SK-N-SH (cell line): Measurements from ENCODE around the gene DENND2A. TPM values are rescaled to one million over a fixed set of nuclear protein-coding genes. Genes with fewer than 3 reads are reported as not detected.

ENCODE experiments used
- CTCF ChIA-PET: fragments of 300-600, 350-600 bp; formaldehyde crosslinking; extraction: SDS; loops from one replicate; lab custom pipeline; 2021; lab: Yijun Ruan, JAX
- POLR2A ChIA-PET: fragments of 350-600 bp; sonication (Branson Sonifier 250); formaldehyde crosslinking; extraction: SDS; loops from one replicate; lab custom pipeline; 2020; ENCODE audit warnings: antibody characterized with exemption, inconsistent platforms; lab: Yijun Ruan, JAX
- DNase-seq: peaks from one replicate; pipeline ENCODE4 v3.0.0; 2012
- H2AFZ ChIP-seq: fragments of 200-600 bp; sonication (generic); 2 replicates; pipeline ENCODE4 v1.8.1; 2016; ENCODE audit warnings: antibody characterized with exemption, mild to moderate bottlenecking, low read depth
- H3F3A ChIP-seq: fragments of 200-600 bp; sonication (generic); replicated peaks from 2 replicates; pipeline ENCODE3; 2016; ENCODE audit warnings: antibody characterized with exemption, mild to moderate bottlenecking; ENCODE audit not compliant: insufficient read depth
- H3K27ac ChIP-seq, 2 experiments: fragments of 200-500 bp in 1 of 2; fragments of 200-600 bp in 1 of 2; sonication (Bioruptor generic) in 1 of 2; sonication (generic), shearing (Covaris generic) in 1 of 2; 2 replicates each; pipeline versions ENCODE4 v1.5.1 to v1.6.1; 2014 to 2016; ENCODE audit warnings: low read depth in 2 of 2, inconsistent platforms in 1 of 2, low read length in 1 of 2, mild to moderate bottlenecking in 1 of 2, mixed read lengths in 1 of 2
- H3K27me3 ChIP-seq: fragments of 200-600 bp; sonication (generic), shearing (Covaris generic); 2 replicates; pipeline ENCODE4 v1.6.1; 2016; ENCODE audit warnings: mixed run types; ENCODE audit not compliant: insufficient read depth
- H3K36me3 ChIP-seq, 2 experiments: fragments of 200-500 bp in 1 of 2; fragments of 200-600 bp in 1 of 2; sonication (Bioruptor generic) in 1 of 2; sonication (generic) in 1 of 2; replicated peaks in 1 of 2; 2 replicates each; pipeline versions ENCODE3 to v1.5.1; 2014 to 2016; ENCODE audit warnings: low read length in 1 of 2, mild to moderate bottlenecking in 1 of 2; ENCODE audit not compliant: insufficient read depth in 2 of 2, control insufficient read depth in 1 of 2
- H3K4me1 ChIP-seq, 2 experiments: fragments of 200-500 bp in 1 of 2; fragments of 200-600 bp in 1 of 2; sonication (Bioruptor generic) in 1 of 2; sonication (generic), shearing (Covaris generic) in 1 of 2; 2 replicates each; pipeline versions ENCODE4 v1.5.1 to v1.6.1; 2014 to 2016; ENCODE audit warnings: low read depth in 1 of 2, low read length in 1 of 2, mixed run types in 1 of 2; ENCODE audit not compliant: insufficient read depth in 2 of 2, control insufficient read depth in 1 of 2
- H3K4me2 ChIP-seq: fragments of 200-600 bp; sonication (generic), shearing (Covaris generic); 2 replicates; pipeline ENCODE4 v1.6.1; 2017; ENCODE audit warnings: mixed run types
- H3K4me3 ChIP-seq, 2 experiments: fragments of 200-500 bp in 1 of 2; fragments of 200-600 bp in 1 of 2; sonication (Bioruptor generic) in 1 of 2; sonication (generic), shearing (Covaris generic) in 1 of 2; 2 replicates each; pipeline versions ENCODE4 v1.5.1 to v1.8.1; 2014 to 2016; ENCODE audit warnings: low read depth in 2 of 2, inconsistent platforms in 1 of 2, low read length in 1 of 2, mild to moderate bottlenecking in 1 of 2, mixed read lengths in 1 of 2, moderate library complexity in 1 of 2
- H3K79me2 ChIP-seq: fragments of 200-600 bp; sonication (generic); 2 replicates; pipeline ENCODE4 v1.8.1; 2017; ENCODE audit warnings: mild to moderate bottlenecking; ENCODE audit not compliant: insufficient read depth
- H3K9ac ChIP-seq: fragments of 200-600 bp; sonication (generic); 2 replicates; pipeline ENCODE4 v1.6.1; 2017; ENCODE audit warnings: mixed run types
- H3K9me2 ChIP-seq: fragments of 200-600 bp; sonication (generic); 2 replicates; pipeline ENCODE4 v1.6.1; 2017; ENCODE audit warnings: mixed run types
- H3K9me3 ChIP-seq: fragments of 200-600 bp; sonication (generic); 2 replicates; pipeline ENCODE4 v1.6.1; 2017; ENCODE audit warnings: mixed run types, mild to moderate bottlenecking, moderate library complexity
- H4K20me1 ChIP-seq: fragments of 200-600 bp; sonication (generic); 2 replicates; pipeline ENCODE4 v1.6.1; 2017; ENCODE audit warnings: mild to moderate bottlenecking, mixed run types; ENCODE audit not compliant: insufficient read depth
- CTCF ChIP-seq: fragments of 200-600 bp; sonication (generic); IDR thresholded peaks from 2 replicates; pipeline ENCODE4 v1.6.1; 2017; ENCODE audit warnings: antibody characterized with exemption, mild to moderate bottlenecking, moderate library complexity
- EP300 ChIP-seq, 2 experiments: IDR thresholded peaks; 2 replicates each; pipeline versions ENCODE4 v1.4.0 to v1.6.1; 2012; ENCODE audit warnings: borderline replicate concordance in 1 of 2, low read depth in 1 of 2, low read length in 1 of 2
- EZH2phosphoT487 ChIP-seq: fragments of 200-600 bp; sonication (generic); IDR thresholded peaks from 2 replicates; pipeline ENCODE4 v1.6.1; 2017; ENCODE audit warnings: low read depth, mixed run types, mild to moderate bottlenecking, antibody characterized with exemption, moderate library complexity, borderline replicate concordance
- FOXM1 ChIP-seq: IDR thresholded peaks from 2 replicates; pipeline ENCODE4 v1.4.0; 2012; ENCODE audit warnings: low read depth, mild to moderate bottlenecking
- GATA2 ChIP-seq: sonication (generic); formaldehyde crosslinking; IDR thresholded peaks from 2 replicates; pipeline ENCODE4 v1.5.0; 2020; ENCODE audit warnings: mild to moderate bottlenecking, missing genetic modification reagents
- IRF3 ChIP-seq: fragments of 150-350 bp; IDR thresholded peaks from 2 replicates; pipeline ENCODE4 v1.6.1; 2016; ENCODE audit warnings: mild to moderate bottlenecking, low read depth, low read length
- JUND ChIP-seq: IDR thresholded peaks from 2 replicates; pipeline ENCODE4 v1.4.0; 2012
- NRF1 ChIP-seq: IDR thresholded peaks from 2 replicates; pipeline ENCODE4 v1.6.1; 2012; ENCODE audit warnings: low read depth, mild to moderate bottlenecking, low read length
- REST ChIP-seq: IDR thresholded peaks from 2 replicates; pipeline ENCODE4 v1.6.1; 2012; ENCODE audit warnings: mild to moderate bottlenecking, low read depth, low read length, moderate library complexity
- RFX5 ChIP-seq: IDR thresholded peaks from 2 replicates; pipeline ENCODE4 v1.6.1; 2012; ENCODE audit warnings: mild to moderate bottlenecking, improper control_type of control experiment, low read length
- SIN3A ChIP-seq: IDR thresholded peaks from 2 replicates; pipeline ENCODE4 v1.6.1; 2012; ENCODE audit warnings: low read depth, mild to moderate bottlenecking, low read length, moderate library complexity, borderline replicate concordance
- SMC3 ChIP-seq: IDR thresholded peaks from 2 replicates; pipeline ENCODE4 v1.6.1; 2012; ENCODE audit warnings: low read depth, low read length, improper control_type of control experiment
- USF1 ChIP-seq: IDR thresholded peaks from 2 replicates; pipeline ENCODE4 v1.4.0; 2012; ENCODE audit warnings: low read depth, borderline replicate concordance
- USF2 ChIP-seq: fragments of 150-350 bp; IDR thresholded peaks from 2 replicates; pipeline ENCODE4 v1.6.1; 2017; ENCODE audit warnings: antibody characterized with exemption, low read length, low read depth, borderline replicate concordance
- WGBS: methylation state at CpG from one replicate; pipeline ENCODE4 v1.1.6; 2017; ENCODE audit warnings: low lambda C conversion rate; 5-methylcytosine and 5-hydroxymethylcytosine counted together
- polyA plus RNA-seq, 3 experiments: library from polyadenylated mRNA; depleted of rRNA; stranded (reverse); fragments of >200 nt; gene quantifications; 2 replicates each; pipeline ENCODE4 v1.2.3, GENCODE V29; 2012

DENND2A gene
- polyA plus RNA-seq, 1 of the 3 experiments (the other 2 are of a cell fraction): 3.5 TPM

- H3K79me2 ChIP-seq: no peaks in the 10 kb centered on the region
- TF ChIP-seq SIN3A (no peak), EP300 (IDR thresholded peaks at IDR 0.05; ENCODE audit: borderline replicate concordance in 1 of 2, low read depth in 1 of 2, low read length in 1 of 2) (no peak)
- peaks cover 2 to 12% of the 10 kb centered on the region in 2 experiments; a peak in 2 of 4 replicates for H3K4me1 ChIP-seq
- no peaks in the 10 kb centered on the region for H3K36me3 ChIP-seq
- ChIA-PET CTCF (interaction anchor here (1.1 to 2.3 kb wide), 3 partner anchors 15 to 27 kb away, joined by 3 to 8 read pairs (median 6); no protein-coding TSS in a partner anchor), POLR2A (interaction anchor here (0.6 to 0.7 kb wide), 2 partner anchors 8 to 135 kb away, joined by 3 to 4 read pairs; no protein-coding TSS in a partner anchor)
- H2AFZ ChIP-seq: no peak overlapping the region
- no peaks in the 10 kb centered on the region for H3K9me2 ChIP-seq
- H3F3A ChIP-seq: peaks cover 3% of the 10 kb centered on the region
- no peaks in the 10 kb centered on the region for H4K20me1 ChIP-seq
- no peak for DNase-seq
- H3K4me3 ChIP-seq: no peak overlapping the region
- no peaks in the 10 kb centered on the region for H3K9me3 ChIP-seq
- 93% methylated on average over 7 of the region's 7 CpGs for WGBS
- no peaks in the 10 kb centered on the region for H3K27me3 ChIP-seq
- no peak overlapping the region for H3K27ac ChIP-seq
- no peak overlapping the region for H3K4me2 ChIP-seq
- no peak overlapping the region for H3K9ac ChIP-seq
These were observed 9.0 kb downstream of the DENND2A start for GRCh38 chr7:140631602-140632001.

- no peaks in the 10 kb centered on the region for H3K9me3 ChIP-seq
- CTCF ChIA-PET: interaction anchor here (1.6 to 2.3 kb wide), 2 partner anchors 15 to 22 kb away, joined by 6 to 8 read pairs; no protein-coding TSS in a partner anchor
- H3F3A ChIP-seq: peaks cover 4% of the 10 kb centered on the region
- no peak overlapping the region for H3K27ac ChIP-seq
- no peak overlapping the region for H2AFZ ChIP-seq
- H3K4me2 ChIP-seq: no peak overlapping the region
- no peaks in the 10 kb centered on the region for H3K79me2 ChIP-seq
- H4K20me1 ChIP-seq: no peaks in the 10 kb centered on the region
- H3K4me1 ChIP-seq: peaks cover 4 to 16% of the 10 kb centered on the region in 2 experiments; a peak in 2 of 4 replicates
- POLR2A ChIA-PET: interaction anchor here (0.7 kb wide), 1 partner anchor 9 kb away, joined by 3 read pairs; no protein-coding TSS in a partner anchor
- 75% methylated on average over 6 of the region's 6 CpGs for WGBS
- H3K4me3 ChIP-seq: no peak overlapping the region
- no peaks in the 10 kb centered on the region for H3K27me3 ChIP-seq
- H3K9me2 ChIP-seq: no peaks in the 10 kb centered on the region
- no peak for DNase-seq
- no peak overlapping the region for H3K9ac ChIP-seq
- no peak for TF ChIP-seq GATA2 (CRISPR knock-in tag)
- TF ChIP-seq USF2: no peak
- no peak for TF ChIP-seq SMC3
- no peak for TF ChIP-seq NRF1
- TF ChIP-seq EZH2phosphoT487: no peak
- TF ChIP-seq CTCF: no peak
- TF ChIP-seq REST: no peak
- TF ChIP-seq FOXM1: no peak
- TF ChIP-seq JUND: no peak
- TF ChIP-seq RFX5: no peak
- TF ChIP-seq USF1: no peak
- no peak for TF ChIP-seq IRF3
- H3K36me3 ChIP-seq: no peaks in the 10 kb centered on the region
These were observed 9.6 kb downstream of the DENND2A start for GRCh38 chr7:140631021-140631420.
